Smooth muscle cell (in vitro differentiated cells): Measurements from ENCODE around the gene TBRG4. TPM values are rescaled to one million over a fixed set of nuclear protein-coding genes. Genes with fewer than 3 reads are reported as not detected.

ENCODE experiments used
- DNase-seq: peaks from one replicate; lab custom pipeline; 2025; ENCODE audit not compliant: unreplicated experiment; lab: John Stamatoyannopoulos, UW
- H2AFZ ChIP-seq: fragments of 200-600 bp; sonication (generic); 2 replicates; pipeline ENCODE4 v1.6.0; 2016; ENCODE audit warnings: antibody characterized with exemption, low read depth, mild to moderate bottlenecking
- H3F3A ChIP-seq: fragments of 200-600 bp; sonication (generic); 2 replicates; pipeline ENCODE4 v1.6.0; 2017; ENCODE audit warnings: antibody characterized with exemption, low read depth
- H3K27ac ChIP-seq: fragments of 200-600 bp; sonication (generic); 2 replicates; pipeline ENCODE4 v1.5.1; 2016; ENCODE audit warnings: low read depth, mild to moderate bottlenecking
- H3K27me3 ChIP-seq: fragments of 200-600 bp; sonication (generic); 2 replicates; pipeline ENCODE4 v1.6.1; 2016; ENCODE audit warnings: low read depth, mild to moderate bottlenecking
- H3K36me3 ChIP-seq: fragments of 200-600 bp; sonication (generic); 2 replicates; pipeline ENCODE4 v1.5.1; 2016; ENCODE audit warnings: low read depth
- H3K4me1 ChIP-seq: fragments of 200-600 bp; sonication (generic); 2 replicates; pipeline ENCODE4 v1.5.1; 2016; ENCODE audit warnings: low read depth
- H3K4me2 ChIP-seq: fragments of 200-600 bp; sonication (generic); 2 replicates; pipeline ENCODE4 v1.6.0; 2016; ENCODE audit warnings: mild to moderate bottlenecking
- H3K4me3 ChIP-seq: fragments of 200-600 bp; sonication (generic); 2 replicates; pipeline ENCODE4 v1.5.1; 2016; ENCODE audit warnings: mild to moderate bottlenecking
- H3K79me2 ChIP-seq: fragments of 200-600 bp; sonication (generic); 2 replicates; pipeline ENCODE4 v1.6.0; 2016; ENCODE audit warnings: low read depth, mild to moderate bottlenecking
- H3K9ac ChIP-seq: fragments of 200-600 bp; sonication (generic); 2 replicates; pipeline ENCODE4 v1.6.0; 2016; ENCODE audit warnings: low read depth
- H3K9me3 ChIP-seq: fragments of 200-600 bp; sonication (generic); replicated peaks from 2 replicates; pipeline ENCODE4 v1.5.1; 2016; ENCODE audit warnings: low read depth
- H4K20me1 ChIP-seq: fragments of 200-600 bp; sonication (generic); 2 replicates; pipeline ENCODE4 v1.6.0; 2016; ENCODE audit warnings: low read depth
- WGBS: methylation state at CpG from one replicate; pipeline ENCODE4 v1.1.7; 2016; ENCODE audit warnings: low lambda C conversion rate; 5-methylcytosine and 5-hydroxymethylcytosine counted together
- polyA plus RNA-seq: library from polyadenylated mRNA; unstranded; fragments of >200 nt; fragmentation: Nextera tagmentation; extraction: Ambion mirVana; gene quantifications from 2 replicates; pipeline ENCODE4 v1.2.1, GENCODE V29; 2016
- total RNA-seq: library from RNA; depleted of rRNA; stranded (reverse); fragments of >200 nt; gene quantifications from 2 replicates; pipeline ENCODE4 v1.2.3, GENCODE V29; 2014
- TF ChIP-seq, protein P1 (sequence below): fragments of 200-600 bp; sonication (generic); IDR thresholded peaks from 2 replicates; pipeline ENCODE4 v1.5.1; 2017; ENCODE audit warnings: borderline replicate concordance, mild to moderate bottlenecking, antibody characterized with exemption; ENCODE audit not compliant: insufficient read depth, poor library complexity, severe bottlenecking

TBRG4 gene
- total and polyA plus RNA-seq, 2 experiments from 2014 or later: 30.2 to 52.5 TPM

DNA sequence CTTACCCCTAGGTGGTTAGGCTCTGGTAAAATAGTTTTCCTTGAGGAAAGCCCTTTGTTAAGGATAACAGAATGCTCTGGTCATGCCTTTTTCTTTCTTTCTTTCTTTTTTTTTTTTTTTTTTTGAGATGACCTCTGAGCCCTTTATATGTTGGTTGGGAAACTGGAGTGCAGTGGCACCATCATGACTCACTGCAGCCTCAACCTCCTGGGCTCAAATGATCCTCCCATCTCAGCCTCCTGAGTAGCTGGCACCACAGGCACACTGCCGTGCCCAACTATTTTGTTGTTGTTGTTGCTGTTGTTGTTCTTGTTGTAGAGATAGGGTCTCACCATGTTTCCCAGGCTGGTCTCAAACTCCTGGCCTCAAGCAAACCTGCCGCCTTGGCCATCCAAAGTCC is 50.1 kb downstream of the TBRG4 start:
- Histone ChIP-seq H3F3A (no peaks in the 10 kb centered on the region), H3K4me1 (no peaks in the 10 kb centered on the region), H3K9ac (no peak overlapping the region), H2AFZ (no peak overlapping the region), H3K9me3 (no peaks in the 10 kb centered on the region), H3K27ac (no peak overlapping the region), H3K4me3 (no peak overlapping the region), H3K27me3 (no peaks in the 10 kb centered on the region), H3K36me3 (no peaks in the 10 kb centered on the region), H3K79me2 (peaks cover 51% of the 10 kb centered on the region), H4K20me1 (peaks cover 65% of the 10 kb centered on the region), H3K4me2 (no peak overlapping the region)
- WGBS: 97% methylated on average over 2 of the region's 2 CpGs
- DNase-seq: no peak
- TF ChIP-seq, protein P1, sequence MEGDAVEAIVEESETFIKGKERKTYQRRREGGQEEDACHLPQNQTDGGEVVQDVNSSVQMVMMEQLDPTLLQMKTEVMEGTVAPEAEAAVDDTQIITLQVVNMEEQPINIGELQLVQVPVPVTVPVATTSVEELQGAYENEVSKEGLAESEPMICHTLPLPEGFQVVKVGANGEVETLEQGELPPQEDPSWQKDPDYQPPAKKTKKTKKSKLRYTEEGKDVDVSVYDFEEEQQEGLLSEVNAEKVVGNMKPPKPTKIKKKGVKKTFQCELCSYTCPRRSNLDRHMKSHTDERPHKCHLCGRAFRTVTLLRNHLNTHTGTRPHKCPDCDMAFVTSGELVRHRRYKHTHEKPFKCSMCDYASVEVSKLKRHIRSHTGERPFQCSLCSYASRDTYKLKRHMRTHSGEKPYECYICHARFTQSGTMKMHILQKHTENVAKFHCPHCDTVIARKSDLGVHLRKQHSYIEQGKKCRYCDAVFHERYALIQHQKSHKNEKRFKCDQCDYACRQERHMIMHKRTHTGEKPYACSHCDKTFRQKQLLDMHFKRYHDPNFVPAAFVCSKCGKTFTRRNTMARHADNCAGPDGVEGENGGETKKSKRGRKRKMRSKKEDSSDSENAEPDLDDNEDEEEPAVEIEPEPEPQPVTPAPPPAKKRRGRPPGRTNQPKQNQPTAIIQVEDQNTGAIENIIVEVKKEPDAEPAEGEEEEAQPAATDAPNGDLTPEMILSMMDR: no peak

DNA sequence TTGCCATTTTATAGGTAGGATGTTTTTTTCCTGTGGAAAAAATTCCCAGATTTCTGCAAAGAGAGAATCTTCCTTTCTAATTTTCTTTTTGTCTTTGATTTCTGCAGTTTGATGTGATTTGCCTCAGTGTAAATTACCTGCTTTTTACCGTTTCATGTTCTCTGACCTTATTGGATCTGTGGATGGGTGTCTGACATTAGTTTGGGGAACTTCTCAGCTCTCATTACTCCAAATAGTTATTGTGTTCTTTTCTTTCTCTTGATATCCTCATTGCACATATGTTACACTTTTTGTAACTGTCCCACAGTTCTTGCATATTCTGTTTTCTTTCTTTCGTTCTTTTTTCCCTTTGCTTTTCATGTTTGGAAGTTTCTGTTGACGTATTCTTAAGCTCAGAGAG is 51.2 kb downstream of the TBRG4 start:
- no peak overlapping the region for H3K9ac ChIP-seq
- DNase-seq: no peak
- no peaks in the 10 kb centered on the region for H3K4me1 ChIP-seq
- no peaks in the 10 kb centered on the region for H3F3A ChIP-seq
- H3K9me3 ChIP-seq: no peaks in the 10 kb centered on the region
- H3K79me2 ChIP-seq: peaks cover 53% of the 10 kb centered on the region
- TF ChIP-seq, protein P1: no peak
- H3K36me3 ChIP-seq: no peaks in the 10 kb centered on the region
- peaks cover 68% of the 10 kb centered on the region for H4K20me1 ChIP-seq
- no peak overlapping the region for H3K4me3 ChIP-seq
- no peak overlapping the region for H3K4me2 ChIP-seq
- no peaks in the 10 kb centered on the region for H3K27me3 ChIP-seq
- 93% methylated on average over 3 of the region's 3 CpGs for WGBS
- no peak overlapping the region for H2AFZ ChIP-seq
- no peak overlapping the region for H3K27ac ChIP-seq

DNA sequence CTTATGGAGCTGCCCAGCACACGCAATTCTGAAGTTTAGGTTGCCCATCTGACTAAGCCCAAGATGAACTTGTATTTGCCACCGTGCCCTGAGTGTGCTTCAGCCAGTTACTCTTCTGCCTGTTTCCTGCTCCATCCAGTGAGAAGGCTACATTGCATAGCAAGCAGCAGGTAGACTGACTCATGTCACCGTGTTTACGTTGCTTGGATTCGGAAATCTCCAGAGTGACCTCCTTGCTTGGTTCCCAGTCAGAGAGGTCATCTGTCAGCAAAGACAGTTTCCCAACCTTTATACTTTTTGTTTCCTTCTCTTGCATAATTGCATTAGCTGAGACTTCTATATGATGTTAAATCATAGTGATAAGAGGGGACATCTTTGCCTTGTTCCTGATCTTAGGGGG is 53.6 kb downstream of the TBRG4 start:
- H3K4me1 ChIP-seq: no peaks in the 10 kb centered on the region
- H3F3A ChIP-seq: no peaks in the 10 kb centered on the region
- peaks cover 60% of the 10 kb centered on the region for H3K79me2 ChIP-seq
- H3K27ac ChIP-seq: no peak overlapping the region
- 94% methylated on average over 5 of the region's 5 CpGs for WGBS
- DNase-seq: no peak
- no peak overlapping the region for H3K4me3 ChIP-seq
- H3K9ac ChIP-seq: no peak overlapping the region
- no peak overlapping the region for H3K4me2 ChIP-seq
- no peaks in the 10 kb centered on the region for H3K36me3 ChIP-seq
- H3K27me3 ChIP-seq: no peaks in the 10 kb centered on the region
- TF ChIP-seq, protein P1: no peak
- H2AFZ ChIP-seq: no peak overlapping the region
- H3K9me3 ChIP-seq: no peaks in the 10 kb centered on the region
- peaks cover 61% of the 10 kb centered on the region for H4K20me1 ChIP-seq

DNA sequence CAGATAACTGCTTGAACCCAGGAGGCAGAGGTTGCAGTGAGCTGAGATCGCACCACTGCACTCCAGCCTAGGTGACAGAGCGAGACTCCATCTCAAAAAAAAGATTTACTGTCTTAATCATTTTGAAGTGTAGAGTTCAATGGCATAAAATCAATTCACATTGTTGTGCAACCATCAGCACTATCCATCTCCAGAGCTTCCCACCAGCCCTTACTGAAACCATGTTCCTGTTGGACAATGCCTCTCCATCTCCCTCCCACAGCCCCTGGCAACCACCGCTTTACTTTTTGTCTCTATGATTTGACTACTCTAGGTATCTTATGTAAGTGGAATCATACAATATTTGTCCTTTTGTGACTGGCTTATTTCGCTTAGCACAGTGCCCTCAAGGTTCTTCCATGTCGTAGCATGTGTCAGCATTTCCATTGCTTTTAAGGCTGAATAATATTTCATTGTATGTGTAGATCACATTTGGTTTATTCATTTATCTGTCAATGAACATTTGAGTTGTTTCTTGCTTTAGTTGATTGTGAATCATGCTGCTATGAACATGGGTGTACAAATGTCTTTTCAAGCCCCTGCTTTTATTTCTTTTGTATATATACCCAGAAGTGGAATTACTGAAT is 55.8 kb downstream of the TBRG4 start:
- peaks cover 45% of the 10 kb centered on the region for H4K20me1 ChIP-seq
- 95% methylated on average over 5 of the region's 5 CpGs for WGBS

More for the DNA sequence above, 55.8 kb downstream of the TBRG4 start:
- no peaks in the 10 kb centered on the region for H3K36me3 ChIP-seq
- H3K9me3 ChIP-seq: no peaks in the 10 kb centered on the region
- peaks cover 50% of the 10 kb centered on the region for H3K79me2 ChIP-seq
- H3F3A ChIP-seq: no peaks in the 10 kb centered on the region
- no peak overlapping the region for H3K9ac ChIP-seq
- H3K27me3 ChIP-seq: no peaks in the 10 kb centered on the region
- H3K4me3 ChIP-seq: no peak overlapping the region
- no peaks in the 10 kb centered on the region for H3K4me1 ChIP-seq
- no peak for DNase-seq
- TF ChIP-seq, protein P1: no peak
- no peak overlapping the region for H3K4me2 ChIP-seq
- H2AFZ ChIP-seq: no peak overlapping the region
- no peak overlapping the region for H3K27ac ChIP-seq
